Left kidney (tissue), 2 donors: ENCODE results near the gene RGS3. TPM values are rescaled to one million over a fixed set of nuclear protein-coding genes. Genes with fewer than 3 reads are reported as not detected.

Experiments
- DNase-seq: peaks from one replicate; pipeline ENCODE4 v3.0.0-alpha.2; 2013
- polyA plus RNA-seq: library from polyadenylated mRNA; unstranded; fragments of 120-200 nt; gene quantifications from one replicate; pipeline ENCODE4 v1.2.1, GENCODE V29; 2013; ENCODE audit not compliant: insufficient read length

The RGS3 gene
- polyA plus RNA-seq, 1 donor, result 38.5 TPM

GRCh38 chr9:113529336-113530009, 65.9 kb downstream of the RGS3 start:
- no peak for DNase-seq

GRCh38 chr9:113530022-113530635, 66.6 kb downstream of the RGS3 start:
- DNase-seq, result no peak

GRCh38 chr9:113530942-113531341, 67.4 kb downstream of the RGS3 start:
- no peak for DNase-seq

GRCh38 chr9:113531919-113532808, 68.6 kb downstream of the RGS3 start:
- no peak for DNase-seq

GRCh38 chr9:113532809-113533190, 69.3 kb downstream of the RGS3 start:
- no peak for DNase-seq

- DNase-seq, result no peak
Observed at GRCh38 chr9:113533335-113534225, 70.1 kb downstream of the RGS3 start.

GRCh38 chr9:113535756-113536155, 72.2 kb downstream of the RGS3 start:
- DNase-seq, result no peak

GRCh38 chr9:113536166-113536482, 72.6 kb downstream of the RGS3 start:
- no peak for DNase-seq

- no peak for DNase-seq
Observed at GRCh38 chr9:113536483-113537228, 73.1 kb downstream of the RGS3 start.

- DNase-seq, result no peak
Observed at GRCh38 chr9:113537229-113537810, 73.8 kb downstream of the RGS3 start.

- no peak for DNase-seq
Observed at GRCh38 chr9:113538131-113538530, 74.6 kb downstream of the RGS3 start.

GRCh38 chr9:113538701-113539430, 75.3 kb downstream of the RGS3 start:
- DNase-seq, result no peak

GRCh38 chr9:113540466-113540865, 76.9 kb downstream of the RGS3 start:
- DNase-seq, result no peak

GRCh38 chr9:113541019-113541900, 77.7 kb downstream of the RGS3 start:
- peak; percentile 71 for DNase-seq

- DNase-seq, result no peak
Observed at GRCh38 chr9:113542006-113542405, 78.5 kb downstream of the RGS3 start.

- no peak for DNase-seq
Observed at GRCh38 chr9:113542741-113543140, 79.2 kb downstream of the RGS3 start.

GRCh38 chr9:113543296-113543981, 79.9 kb downstream of the RGS3 start:
- no peak for DNase-seq

- DNase-seq, result no peak
Observed at GRCh38 chr9:113543982-113544303, 80.4 kb downstream of the RGS3 start.

GRCh38 chr9:113545068-113545467, 81.5 kb downstream of the RGS3 start:
- no peak for DNase-seq
